Muscle of leg (tissue), 11 donors: ENCODE measurements around the gene MIPOL1. TPM values are rescaled to one million over a fixed set of nuclear protein-coding genes. Genes with fewer than 3 reads are reported as not detected.
"Not testable (repeated sequence)": the region's sequence is repeated elsewhere in the genome, so short reads cannot be mapped to it uniquely, and the experiment has no call there.

Experiments
- DNase-seq: peaks from one replicate; pipeline ENCODE4 v3.0.0; 2013
- H3K27ac ChIP-seq: one replicate; pipeline ENCODE4 v1.5.1; 2013; ENCODE audit warnings: mild to moderate bottlenecking, low read length, control low read depth
- H3K27me3 ChIP-seq: one replicate; pipeline ENCODE4 v1.6.1; 2013; ENCODE audit warnings: low read length; ENCODE audit not compliant: control insufficient read depth, insufficient read depth
- H3K36me3 ChIP-seq: one replicate; pipeline ENCODE4 v1.6.1; 2013; ENCODE audit warnings: low read length; ENCODE audit not compliant: control insufficient read depth, insufficient read depth
- H3K4me1 ChIP-seq: one replicate; pipeline ENCODE4 v1.6.1; 2013; ENCODE audit warnings: low read length; ENCODE audit not compliant: control insufficient read depth, insufficient read depth
- H3K4me3 ChIP-seq: one replicate; pipeline ENCODE4 v1.5.1; 2013; ENCODE audit warnings: low read length, control low read depth
- H3K9me3 ChIP-seq: replicated peaks from 2 replicates; pipeline ENCODE4 v1.6.1; 2013; ENCODE audit warnings: low read depth, low read length; ENCODE audit not compliant: control insufficient read depth
- WGBS: methylation state at CpG from one replicate; pipeline ENCODE4 v1.1.5; 2013; ENCODE audit warnings: missing lambda C conversion rate; ENCODE audit not compliant: insufficient coverage; 5-methylcytosine and 5-hydroxymethylcytosine counted together
- polyA plus RNA-seq, 8 donors: library from polyadenylated mRNA; unstranded; fragments of 120-200 nt; gene quantifications; one replicate each; pipeline versions ENCODE4 v1.2.1 to v1.2.3, GENCODE V29; 2013; ENCODE audit warnings: inconsistent platforms in 1 of 8, low replicate concordance in 1 of 8; ENCODE audit not compliant: insufficient read length in 8 of 8, insufficient read depth in 1 of 8
- total RNA-seq: library from RNA; stranded (reverse); fragments of 120-200 nt; gene quantifications from one replicate; pipeline ENCODE4 v1.2.4, GENCODE V29; 2013

Gene MIPOL1
- total and polyA plus RNA-seq, 9 donors: 3.2 to 10.5 (median 4.5) TPM

- not testable (repeated sequence) for H3K4me3 ChIP-seq, DNase-seq, H3K4me1 ChIP-seq, H3K9me3 ChIP-seq, H3K27ac ChIP-seq, H3K27me3 ChIP-seq, H3K36me3 ChIP-seq
- WGBS: 86% methylated on average over 3 of the region's 5 CpGs
Observed at GRCh38 chr14:37327933-37328332, 130.2 kb downstream of the MIPOL1 start.

- Histone ChIP-seq H3K4me1 (no peaks in the 10 kb centered on the region), H3K36me3 (no peaks in the 10 kb centered on the region), H3K9me3 (peaks cover 4% of the 10 kb centered on the region), H3K27ac (no peak overlapping the region), H3K27me3 (no peaks in the 10 kb centered on the region), H3K4me3 (no peak overlapping the region)
- no CpG with 5 or more reads among the region's 1 CpG for WGBS
- DNase-seq: no peak
Observed at GRCh38 chr14:37328673-37329072, 130.9 kb downstream of the MIPOL1 start.

GRCh38 chr14:37329189-37330001, 131.7 kb downstream of the MIPOL1 start:
- Histone ChIP-seq H3K36me3 (no peaks in the 10 kb centered on the region), H3K4me3 (no peak overlapping the region), H3K27me3 (no peaks in the 10 kb centered on the region), H3K4me1 (no peaks in the 10 kb centered on the region), H3K27ac (no peak overlapping the region), H3K9me3 (peaks cover 4% of the 10 kb centered on the region)
- no peak for DNase-seq
- no CpG with 5 or more reads among the region's 2 CpGs for WGBS

GRCh38 chr14:37330910-37331309, 133.2 kb downstream of the MIPOL1 start:
- Histone ChIP-seq H3K9me3 (peaks cover 4% of the 10 kb centered on the region), H3K4me3 (no peak overlapping the region), H3K27ac (no peak overlapping the region), H3K27me3 (no peaks in the 10 kb centered on the region), H3K36me3 (no peaks in the 10 kb centered on the region), H3K4me1 (no peaks in the 10 kb centered on the region)
- DNase-seq: no peak

GRCh38 chr14:37340353-37340752, 142.6 kb downstream of the MIPOL1 start:
- H3K27ac ChIP-seq: no peak overlapping the region
- H3K9me3 ChIP-seq: no peaks in the 10 kb centered on the region
- no peaks in the 10 kb centered on the region for H3K36me3 ChIP-seq
- no peak for DNase-seq
- WGBS: 100% methylated on average over 2 of the region's 4 CpGs
- no peak overlapping the region for H3K4me3 ChIP-seq
- no peaks in the 10 kb centered on the region for H3K27me3 ChIP-seq
- no peaks in the 10 kb centered on the region for H3K4me1 ChIP-seq

GRCh38 chr14:37343307-37344094, 145.8 kb downstream of the MIPOL1 start:
- H3K27me3 ChIP-seq: no peaks in the 10 kb centered on the region
- WGBS: no CpG with 5 or more reads among the region's 3 CpGs
- DNase-seq: peak; percentile 13
- no peak overlapping the region for H3K4me3 ChIP-seq
- no peaks in the 10 kb centered on the region for H3K36me3 ChIP-seq
- peaks cover 2% of the 10 kb centered on the region for H3K9me3 ChIP-seq
- H3K27ac ChIP-seq: no peak overlapping the region
- no peaks in the 10 kb centered on the region for H3K4me1 ChIP-seq

- Histone ChIP-seq H3K36me3 (no peaks in the 10 kb centered on the region), H3K27me3 (no peaks in the 10 kb centered on the region), H3K9me3 (peaks cover 6% of the 10 kb centered on the region), H3K4me1 (no peaks in the 10 kb centered on the region), H3K4me3 (no peak overlapping the region), H3K27ac (no peak overlapping the region)
- WGBS: 98% methylated on average over 9 of the region's 9 CpGs
- no peak for DNase-seq
Observed at GRCh38 chr14:37363661-37364060, 165.9 kb downstream of the MIPOL1 start.

GRCh38 chr14:37369425-37369824, 171.7 kb downstream of the MIPOL1 start:
- no peak for DNase-seq
- no peak overlapping the region for H3K27ac ChIP-seq
- 40% methylated on average over 1 of the region's 5 CpGs for WGBS
- no peaks in the 10 kb centered on the region for H3K9me3 ChIP-seq
- H3K4me1 ChIP-seq: no peaks in the 10 kb centered on the region
- no peaks in the 10 kb centered on the region for H3K36me3 ChIP-seq
- no peaks in the 10 kb centered on the region for H3K27me3 ChIP-seq
- no peak overlapping the region for H3K4me3 ChIP-seq

- no peak for DNase-seq
- H3K27ac ChIP-seq: no peak overlapping the region
- H3K9me3 ChIP-seq: no peaks in the 10 kb centered on the region
- no peaks in the 10 kb centered on the region for H3K36me3 ChIP-seq
- no peaks in the 10 kb centered on the region for H3K27me3 ChIP-seq
- H3K4me1 ChIP-seq: no peaks in the 10 kb centered on the region
- no peak overlapping the region for H3K4me3 ChIP-seq
Observed at GRCh38 chr14:37375566-37375965, 177.8 kb downstream of the MIPOL1 start.

- no peaks in the 10 kb centered on the region for H3K9me3 ChIP-seq
- no peak for DNase-seq
- no peak overlapping the region for H3K27ac ChIP-seq
- no peaks in the 10 kb centered on the region for H3K36me3 ChIP-seq
- H3K4me1 ChIP-seq: no peaks in the 10 kb centered on the region
- no CpG with 5 or more reads among the region's 3 CpGs for WGBS
- H3K4me3 ChIP-seq: no peak overlapping the region
- no peaks in the 10 kb centered on the region for H3K27me3 ChIP-seq
Observed at GRCh38 chr14:37376944-37377609, 179.3 kb downstream of the MIPOL1 start.
